Gastroesophageal sphincter (tissue), 3 donors: ENCODE results near the gene AGPAT3.

Source experiments
- CTCF ChIP-seq, 4 experiments: fragments of 200-600 bp in 2 of 4; fragments of 450-650 bp in 2 of 4; sonication (generic) in 1 of 4; IDR thresholded peaks; one replicate each; pipeline ENCODE4 v1.5.1; 2017 to 2019; ENCODE audit warnings: antibody characterized with exemption in 4 of 4, mild to moderate bottlenecking in 2 of 4, moderate library complexity in 2 of 4
- EP300 ChIP-seq: sonication (generic); formaldehyde crosslinking; IDR thresholded peaks from one replicate; pipeline ENCODE4 v1.6.1; 2017; ENCODE audit warnings: antibody characterized with exemption, mild to moderate bottlenecking
- POLR2A ChIP-seq, 2 donors: fragments of 450-650 bp; IDR thresholded peaks; one replicate each; pipeline ENCODE4 v1.6.1; 2017; ENCODE audit warnings: antibody characterized with exemption in 2 of 2, mild to moderate bottlenecking in 2 of 2, moderate library complexity in 1 of 2

- no peak for TF ChIP-seq CTCF (IDR thresholded peaks at IDR 0.05)
- TF ChIP-seq POLR2A (IDR thresholded peaks at IDR 0.05): no peak
- no peak for TF ChIP-seq EP300
These were observed 101.0 kb downstream of the AGPAT3 start for GRCh38 chr21:43965911-43966585.
